GM23248 (cell line): ENCODE results near the gene TRMT13. TPM values are rescaled to one million over a fixed set of nuclear protein-coding genes. Genes with fewer than 3 reads are reported as not detected.

ENCODE experiments used
- DNase-seq: peaks from one replicate; pipeline ENCODE4 v3.0.0-alpha.2; 2015
- H2AFZ ChIP-seq: fragments of 200-600 bp; sonication (generic); 2 replicates; pipeline ENCODE4 v1.6.1; 2016; ENCODE audit warnings: antibody characterized with exemption
- H3F3A ChIP-seq: fragments of 200-600 bp; sonication (generic); 2 replicates; pipeline ENCODE4 v1.6.1; 2016; ENCODE audit warnings: mild to moderate bottlenecking, antibody characterized with exemption, mixed run types; ENCODE audit not compliant: insufficient read depth
- H3K27ac ChIP-seq: fragments of 200-600 bp; sonication (generic); 2 replicates; pipeline ENCODE4 v1.5.1; 2016; ENCODE audit warnings: mild to moderate bottlenecking
- H3K27me3 ChIP-seq: fragments of 200-600 bp; sonication (generic); replicated peaks from 2 replicates; pipeline ENCODE4 v1.6.1; 2016; ENCODE audit warnings: mild to moderate bottlenecking; ENCODE audit not compliant: insufficient read depth
- H3K36me3 ChIP-seq: fragments of 200-600 bp; sonication (generic); 2 replicates; pipeline ENCODE4 v1.6.1; 2016; ENCODE audit warnings: low read depth, mild to moderate bottlenecking
- H3K4me1 ChIP-seq: fragments of 200-600 bp; sonication (generic); 2 replicates; pipeline ENCODE4 v1.6.1; 2016; ENCODE audit warnings: mild to moderate bottlenecking; ENCODE audit not compliant: insufficient read depth
- H3K4me2 ChIP-seq: fragments of 200-600 bp; sonication (generic); one replicate; pipeline ENCODE4 v1.6.1; 2016; ENCODE audit warnings: mild to moderate bottlenecking; ENCODE audit not compliant: unreplicated experiment
- H3K4me3 ChIP-seq: fragments of 200-600 bp; sonication (generic); 2 replicates; pipeline ENCODE4 v1.5.1; 2016; ENCODE audit warnings: mild to moderate bottlenecking
- H3K79me2 ChIP-seq: fragments of 200-600 bp; sonication (generic); 2 replicates; pipeline ENCODE4 v1.6.1; 2016; ENCODE audit warnings: mild to moderate bottlenecking; ENCODE audit not compliant: insufficient read depth
- H3K9ac ChIP-seq: fragments of 200-600 bp; sonication (generic); 2 replicates; pipeline ENCODE4 v1.6.1; 2016; ENCODE audit warnings: mild to moderate bottlenecking
- H3K9me2 ChIP-seq: fragments of 200-600 bp; sonication (generic); 2 replicates; pipeline ENCODE4 v1.6.1; 2016; ENCODE audit warnings: mixed run types, mild to moderate bottlenecking, moderate library complexity; ENCODE audit not compliant: insufficient read depth
- H3K9me3 ChIP-seq: fragments of 200-600 bp; sonication (generic); one replicate; pipeline ENCODE4 v1.6.1; 2017; ENCODE audit warnings: low read depth
- H4K20me1 ChIP-seq: fragments of 200-600 bp; sonication (generic); 2 replicates; pipeline ENCODE4 v1.6.0; 2016; ENCODE audit not compliant: insufficient read depth
- EZH2 ChIP-seq: fragments of 200-600 bp; sonication (generic); IDR thresholded peaks from 2 replicates; pipeline ENCODE4 v1.6.1; 2018; ENCODE audit warnings: antibody characterized with exemption, mild to moderate bottlenecking; ENCODE audit not compliant: insufficient read depth, poor library complexity, severe bottlenecking
- EZH2phosphoT487 ChIP-seq: fragments of 200-600 bp; sonication (generic); IDR thresholded peaks from 2 replicates; pipeline ENCODE4 v1.6.1; 2018; ENCODE audit warnings: antibody characterized with exemption, moderate library complexity, mild to moderate bottlenecking, low read depth; ENCODE audit not compliant: insufficient read depth
- WGBS, 2 experiments: methylation state at CpG; one replicate each; pipeline ENCODE4 v1.1.6; 2015 to 2017; ENCODE audit warnings: low lambda C conversion rate in 2 of 2, low coverage in 1 of 2; ENCODE audit errors: missing lambda C conversion rate in 2 of 2; 5-methylcytosine and 5-hydroxymethylcytosine counted together
- in situ Hi-C: fragments of 300-500 bp; cut with MboI; formaldehyde crosslinking; loops from 2 replicates; pipeline ENCODE4 v1.15.0; 2020
- polyA plus RNA-seq: library from polyadenylated mRNA; unstranded; fragments of >200 nt; fragmentation: Nextera tagmentation; extraction: Ambion mirVana; gene quantifications from 2 replicates; pipeline ENCODE4 v1.2.1, GENCODE V29; 2016
- total RNA-seq: library from RNA; depleted of rRNA; stranded (reverse); fragments of >200 nt; shearing (Covaris generic); gene quantifications from 2 replicates; pipeline ENCODE4 v1.2.3, GENCODE V29; 2014

TRMT13 gene
- total and polyA plus RNA-seq, 2 experiments from 2014 or later: 11.4 to 19.9 TPM

GRCh38 chr1:100147875-100148274 is 14.9 kb downstream of the TRMT13 start:
- Histone ChIP-seq H3K79me2 (no peaks in the 10 kb centered on the region), H3K27me3 (no peaks in the 10 kb centered on the region), H4K20me1 (no peaks in the 10 kb centered on the region), H2AFZ (no peak overlapping the region), H3K9ac (no peak overlapping the region), H3K27ac (no peak overlapping the region), H3K4me3 (no peak overlapping the region), H3K9me2 (no peaks in the 10 kb centered on the region), H3K4me1 (no peaks in the 10 kb centered on the region), H3F3A (no peaks in the 10 kb centered on the region; the same call in 1 of the 2 replicates), H3K9me3 (no peaks in the 10 kb centered on the region), H3K36me3 (peaks cover 65% of the 10 kb centered on the region), H3K4me2 (no peak overlapping the region)
- TF ChIP-seq EZH2: no peak
- TF ChIP-seq EZH2phosphoT487: no peak
- DNase-seq: no peak
- 87 to 92% methylated on average over 4 of the region's 4 CpGs for WGBS, 2 experiments
- in situ Hi-C loops: no loop called here

GRCh38 chr1:100151679-100152078 is 18.7 kb downstream of the TRMT13 start:
- H3K27me3 ChIP-seq: no peaks in the 10 kb centered on the region
- in situ Hi-C loops: no loop called here
- DNase-seq: no peak
- H3K4me2 ChIP-seq: no peak overlapping the region
- WGBS, 2 experiments: 8 to 18% methylated on average over 2 of the region's 2 CpGs
- H3K79me2 ChIP-seq: no peaks in the 10 kb centered on the region
- H3K9me3 ChIP-seq: no peaks in the 10 kb centered on the region
- no peaks in the 10 kb centered on the region; the same call in 1 of the 2 replicates for H3F3A ChIP-seq
- TF ChIP-seq EZH2 (no peak), EZH2phosphoT487 (no peak)
- no peak overlapping the region for H2AFZ ChIP-seq
- no peak overlapping the region for H3K9ac ChIP-seq
- H3K4me1 ChIP-seq: no peaks in the 10 kb centered on the region
- H3K27ac ChIP-seq: no peak overlapping the region
- peaks cover 31% of the 10 kb centered on the region for H3K36me3 ChIP-seq
- H3K4me3 ChIP-seq: no peak overlapping the region
- H3K9me2 ChIP-seq: no peaks in the 10 kb centered on the region
- H4K20me1 ChIP-seq: no peaks in the 10 kb centered on the region

- Histone ChIP-seq H3K27me3 (no peaks in the 10 kb centered on the region), H3K4me1 (no peaks in the 10 kb centered on the region), H3K9me2 (no peaks in the 10 kb centered on the region), H2AFZ (no peak overlapping the region), H4K20me1 (no peaks in the 10 kb centered on the region), H3K9me3 (no peaks in the 10 kb centered on the region), H3F3A (no peaks in the 10 kb centered on the region; the same call in 1 of the 2 replicates), H3K79me2 (no peaks in the 10 kb centered on the region), H3K27ac (no peak overlapping the region), H3K36me3 (peaks cover 26% of the 10 kb centered on the region), H3K4me2 (no peak overlapping the region), H3K4me3 (no peak overlapping the region), H3K9ac (no peak overlapping the region)
- no peak for TF ChIP-seq EZH2
- no peak for TF ChIP-seq EZH2phosphoT487
- DNase-seq: no peak
- in situ Hi-C loops: no loop called here
- 85 to 90% methylated on average over 4 of the region's 4 CpGs for WGBS, 2 experiments
These were observed 19.3 kb downstream of the TRMT13 start for GRCh38 chr1:100152271-100152670.

- Histone ChIP-seq H4K20me1 (no peaks in the 10 kb centered on the region), H3K9ac (no peak overlapping the region), H3K4me2 (no peak overlapping the region), H3K4me3 (no peak overlapping the region), H3K9me3 (no peaks in the 10 kb centered on the region), H2AFZ (no peak overlapping the region), H3K27me3 (no peaks in the 10 kb centered on the region), H3K4me1 (peaks cover 2% of the 10 kb centered on the region; the same call in 1 of the 2 replicates), H3F3A (0 out of 2 replicates have a peak, but pooled peaks cover 7% of the 10 kb centered on the region), H3K79me2 (no peaks in the 10 kb centered on the region), H3K36me3 (no peaks in the 10 kb centered on the region), H3K9me2 (no peaks in the 10 kb centered on the region), H3K27ac (no peak overlapping the region)
- TF ChIP-seq EZH2phosphoT487 (no peak), EZH2 (no peak)
- DNase-seq: no peak
- in situ Hi-C loops: no loop called here
These were observed 29.9 kb downstream of the TRMT13 start for GRCh38 chr1:100162881-100163280.

- TF ChIP-seq EZH2 (no peak), EZH2phosphoT487 (no peak)
- in situ Hi-C loops: no loop called here
- H4K20me1 ChIP-seq: no peaks in the 10 kb centered on the region
- H3K36me3 ChIP-seq: no peaks in the 10 kb centered on the region
- H3F3A ChIP-seq: 0 out of 2 replicates have a peak, but pooled peaks cover 7% of the 10 kb centered on the region
- H3K4me1 ChIP-seq: peaks cover 2% of the 10 kb centered on the region; the same call in 1 of the 2 replicates
- peak overlapping the region; percentile 34; the same call in 1 of the 2 replicates for H2AFZ ChIP-seq
- H3K4me2 ChIP-seq: peak overlapping the region; percentile 54
- H3K9me3 ChIP-seq: no peaks in the 10 kb centered on the region
- H3K27ac ChIP-seq: peak overlapping the region; percentile 20; the same call in 1 of the 2 replicates
- no peaks in the 10 kb centered on the region for H3K79me2 ChIP-seq
- no peaks in the 10 kb centered on the region for H3K9me2 ChIP-seq
- H3K4me3 ChIP-seq: no peak overlapping the region
- H3K27me3 ChIP-seq: no peaks in the 10 kb centered on the region
- H3K9ac ChIP-seq: no peak overlapping the region
- 9 to 19% methylated on average over 2 of the region's 2 CpGs for WGBS, 2 experiments
- DNase-seq: peak; percentile 93
These were observed 31.3 kb downstream of the TRMT13 start for GRCh38 chr1:100164216-100164615.
